Measurements from ENCODE around the gene USP34.

Gene USP34

DNA sequence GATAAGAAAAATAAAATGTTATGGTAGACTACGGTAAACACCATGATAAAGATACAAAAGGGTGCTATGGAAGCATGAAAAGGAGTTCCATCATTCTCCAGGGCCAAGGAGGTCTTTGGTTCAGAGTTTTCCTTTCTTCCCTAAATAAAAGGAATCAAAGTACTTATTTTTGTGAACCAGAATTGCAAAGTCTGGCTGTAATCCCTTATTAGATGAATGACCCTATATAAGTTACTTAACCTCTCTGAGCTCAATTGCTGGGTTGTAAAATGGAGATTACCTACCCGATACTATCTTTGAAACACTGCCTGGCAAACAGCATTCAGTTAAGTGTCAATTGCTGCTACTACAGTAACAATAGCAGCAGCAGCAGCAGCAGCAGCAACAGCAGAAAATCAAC is 218.9 kb downstream of the USP34 start:
- Histone ChIP-seq H3K27me3 (ENCODE audit: insufficient read depth, poor library complexity, severe bottlenecking) (no peaks in the 10 kb centered on the region), H3K4me3 (replicated peaks; ENCODE audit: insufficient read depth, low read length) (no peak overlapping the region), H3K27ac (replicated peaks) (no peak overlapping the region)
- no peak for DNase-seq (ENCODE audit: low read depth in 1 of 2, low spot score in 1 of 2)
- TF ChIP-seq SPI1 (IDR thresholded peaks at IDR 0.05; ENCODE audit: borderline replicate concordance, low read depth) (no peak), POLR2AphosphoS5 (IDR thresholded peaks at IDR 0.05; ENCODE audit: low read depth) (no peak), GABPA (IDR thresholded peaks at IDR 0.05; ENCODE audit: low read depth) (no peak)
- TF ChIP-seq, protein P1, sequence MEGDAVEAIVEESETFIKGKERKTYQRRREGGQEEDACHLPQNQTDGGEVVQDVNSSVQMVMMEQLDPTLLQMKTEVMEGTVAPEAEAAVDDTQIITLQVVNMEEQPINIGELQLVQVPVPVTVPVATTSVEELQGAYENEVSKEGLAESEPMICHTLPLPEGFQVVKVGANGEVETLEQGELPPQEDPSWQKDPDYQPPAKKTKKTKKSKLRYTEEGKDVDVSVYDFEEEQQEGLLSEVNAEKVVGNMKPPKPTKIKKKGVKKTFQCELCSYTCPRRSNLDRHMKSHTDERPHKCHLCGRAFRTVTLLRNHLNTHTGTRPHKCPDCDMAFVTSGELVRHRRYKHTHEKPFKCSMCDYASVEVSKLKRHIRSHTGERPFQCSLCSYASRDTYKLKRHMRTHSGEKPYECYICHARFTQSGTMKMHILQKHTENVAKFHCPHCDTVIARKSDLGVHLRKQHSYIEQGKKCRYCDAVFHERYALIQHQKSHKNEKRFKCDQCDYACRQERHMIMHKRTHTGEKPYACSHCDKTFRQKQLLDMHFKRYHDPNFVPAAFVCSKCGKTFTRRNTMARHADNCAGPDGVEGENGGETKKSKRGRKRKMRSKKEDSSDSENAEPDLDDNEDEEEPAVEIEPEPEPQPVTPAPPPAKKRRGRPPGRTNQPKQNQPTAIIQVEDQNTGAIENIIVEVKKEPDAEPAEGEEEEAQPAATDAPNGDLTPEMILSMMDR (IDR thresholded peaks at IDR 0.05; ENCODE audit: insufficient read depth, low read length), result no peak
- TF ChIP-seq, protein P2, sequence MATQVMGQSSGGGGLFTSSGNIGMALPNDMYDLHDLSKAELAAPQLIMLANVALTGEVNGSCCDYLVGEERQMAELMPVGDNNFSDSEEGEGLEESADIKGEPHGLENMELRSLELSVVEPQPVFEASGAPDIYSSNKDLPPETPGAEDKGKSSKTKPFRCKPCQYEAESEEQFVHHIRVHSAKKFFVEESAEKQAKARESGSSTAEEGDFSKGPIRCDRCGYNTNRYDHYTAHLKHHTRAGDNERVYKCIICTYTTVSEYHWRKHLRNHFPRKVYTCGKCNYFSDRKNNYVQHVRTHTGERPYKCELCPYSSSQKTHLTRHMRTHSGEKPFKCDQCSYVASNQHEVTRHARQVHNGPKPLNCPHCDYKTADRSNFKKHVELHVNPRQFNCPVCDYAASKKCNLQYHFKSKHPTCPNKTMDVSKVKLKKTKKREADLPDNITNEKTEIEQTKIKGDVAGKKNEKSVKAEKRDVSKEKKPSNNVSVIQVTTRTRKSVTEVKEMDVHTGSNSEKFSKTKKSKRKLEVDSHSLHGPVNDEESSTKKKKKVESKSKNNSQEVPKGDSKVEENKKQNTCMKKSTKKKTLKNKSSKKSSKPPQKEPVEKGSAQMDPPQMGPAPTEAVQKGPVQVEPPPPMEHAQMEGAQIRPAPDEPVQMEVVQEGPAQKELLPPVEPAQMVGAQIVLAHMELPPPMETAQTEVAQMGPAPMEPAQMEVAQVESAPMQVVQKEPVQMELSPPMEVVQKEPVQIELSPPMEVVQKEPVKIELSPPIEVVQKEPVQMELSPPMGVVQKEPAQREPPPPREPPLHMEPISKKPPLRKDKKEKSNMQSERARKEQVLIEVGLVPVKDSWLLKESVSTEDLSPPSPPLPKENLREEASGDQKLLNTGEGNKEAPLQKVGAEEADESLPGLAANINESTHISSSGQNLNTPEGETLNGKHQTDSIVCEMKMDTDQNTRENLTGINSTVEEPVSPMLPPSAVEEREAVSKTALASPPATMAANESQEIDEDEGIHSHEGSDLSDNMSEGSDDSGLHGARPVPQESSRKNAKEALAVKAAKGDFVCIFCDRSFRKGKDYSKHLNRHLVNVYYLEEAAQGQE (IDR thresholded peaks at IDR 0.05; ENCODE audit: insufficient replicate concordance, low read depth), result no peak

DNA sequence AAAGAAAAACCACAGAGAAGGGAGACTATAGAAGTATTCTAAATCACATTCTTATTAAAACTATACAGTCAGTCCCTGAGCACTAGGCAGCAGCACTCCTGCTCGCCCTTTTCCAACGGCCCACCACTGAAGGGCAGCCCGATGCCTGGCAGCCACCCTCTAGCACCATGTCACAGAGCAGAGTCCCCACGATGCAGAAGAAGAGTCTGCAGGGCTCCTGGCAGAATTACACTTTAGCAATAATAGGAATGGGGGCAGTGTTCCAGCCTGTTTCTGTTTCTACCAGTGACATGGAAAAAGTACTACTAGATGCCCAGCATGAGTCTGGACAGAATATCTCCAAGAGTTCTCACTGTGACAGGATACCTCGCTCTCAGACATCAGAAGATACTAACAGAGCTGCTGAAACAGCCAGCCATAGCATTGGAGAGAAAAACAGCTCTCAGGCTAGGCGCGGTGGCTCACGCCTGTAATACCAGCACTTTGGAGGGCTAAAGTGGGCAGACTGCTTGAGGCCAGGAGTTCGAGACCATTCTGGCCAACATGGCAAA is 221.3 kb downstream of the USP34 start:
- TF ChIP-seq SPI1 (IDR thresholded peaks at IDR 0.05; ENCODE audit: borderline replicate concordance, low read depth) (no peak), POLR2AphosphoS5 (IDR thresholded peaks at IDR 0.05; ENCODE audit: low read depth) (no peak), GABPA (IDR thresholded peaks at IDR 0.05; ENCODE audit: low read depth) (no peak)
- TF ChIP-seq, protein P2 (IDR thresholded peaks at IDR 0.05; ENCODE audit: insufficient replicate concordance, low read depth), result no peak
- TF ChIP-seq, protein P1 (IDR thresholded peaks at IDR 0.05; ENCODE audit: insufficient read depth, low read length), result no peak
- no peak for DNase-seq (ENCODE audit: low read depth in 1 of 2, low spot score in 1 of 2)
- no peak overlapping the region for H3K27ac ChIP-seq (replicated peaks)
- no peaks in the 10 kb centered on the region for H3K27me3 ChIP-seq (ENCODE audit: insufficient read depth, poor library complexity, severe bottlenecking)
- H3K4me3 ChIP-seq (replicated peaks; ENCODE audit: insufficient read depth, low read length), result no peak overlapping the region

DNA sequence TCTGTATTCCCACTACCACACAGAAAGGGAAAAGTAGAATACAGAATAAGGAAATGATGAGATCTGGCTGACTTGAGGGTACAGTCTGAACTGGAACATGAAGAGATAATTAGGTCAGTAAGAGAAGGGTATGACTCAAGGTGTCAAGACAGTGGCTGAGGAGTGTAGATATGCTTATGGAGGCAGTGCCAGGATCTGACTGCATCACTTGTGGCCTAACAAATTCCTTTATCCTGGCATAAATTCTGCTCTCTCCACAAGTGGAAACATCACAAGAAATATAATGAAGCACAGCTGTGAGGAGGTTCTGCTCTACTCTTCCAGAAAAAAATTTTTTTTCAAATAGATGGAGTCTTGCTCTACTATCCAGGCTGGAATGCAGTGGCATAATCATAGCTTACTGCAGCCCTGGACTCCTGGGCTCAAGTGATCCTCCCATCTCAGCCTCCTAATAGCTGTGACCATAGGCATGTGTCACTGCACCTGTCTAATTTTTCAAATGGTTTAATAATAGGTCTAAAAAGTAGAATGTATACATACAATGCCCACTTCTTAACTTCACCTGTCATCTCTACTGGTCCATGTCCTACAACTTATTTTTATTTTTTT is 223.6 kb downstream of the USP34 start:
- no peaks in the 10 kb centered on the region for H3K27me3 ChIP-seq (ENCODE audit: insufficient read depth, poor library complexity, severe bottlenecking)
- TF ChIP-seq POLR2AphosphoS5 (IDR thresholded peaks at IDR 0.05; ENCODE audit: low read depth) (no peak), GABPA (IDR thresholded peaks at IDR 0.05; ENCODE audit: low read depth) (no peak)
- H3K4me3 ChIP-seq (replicated peaks; ENCODE audit: insufficient read depth, low read length), result no peak overlapping the region
- no peak for DNase-seq (ENCODE audit: low read depth in 1 of 2, low spot score in 1 of 2)
- no peak overlapping the region for H3K27ac ChIP-seq (replicated peaks)

DNA sequence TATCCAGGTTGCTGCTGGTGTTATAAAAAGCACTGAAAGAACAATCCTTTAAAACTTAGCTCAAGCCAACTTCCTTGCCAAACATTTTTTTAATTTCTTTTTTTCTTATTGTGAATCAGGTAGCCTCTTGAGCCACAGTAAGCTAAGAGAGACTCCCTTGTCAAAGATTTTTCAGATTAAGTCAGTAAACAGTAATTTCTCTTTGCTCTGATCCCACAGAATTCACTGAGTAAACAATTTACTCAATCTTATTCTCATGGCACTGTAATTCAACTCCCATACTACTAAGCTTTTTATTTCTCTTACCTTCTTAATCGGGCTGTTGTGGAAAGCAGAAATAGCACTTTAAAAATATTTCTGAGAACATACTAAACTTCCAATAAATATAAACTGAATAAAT is 226.2 kb downstream of the USP34 start:
- Histone ChIP-seq H3K27ac (replicated peaks) (no peak overlapping the region), H3K27me3 (ENCODE audit: insufficient read depth, poor library complexity, severe bottlenecking) (no peaks in the 10 kb centered on the region), H3K4me3 (replicated peaks; ENCODE audit: insufficient read depth, low read length) (no peak overlapping the region)
- DNase-seq (ENCODE audit: low read depth in 1 of 2, low spot score in 1 of 2), result no peak
- no peak for TF ChIP-seq POLR2AphosphoS5 (IDR thresholded peaks at IDR 0.05; ENCODE audit: low read depth)
- TF ChIP-seq, protein P1 (IDR thresholded peaks at IDR 0.05; ENCODE audit: insufficient read depth, low read length), result no peak
- no peak for TF ChIP-seq SPI1 (IDR thresholded peaks at IDR 0.05; ENCODE audit: borderline replicate concordance, low read depth)
- TF ChIP-seq, protein P2 (IDR thresholded peaks at IDR 0.05; ENCODE audit: insufficient replicate concordance, low read depth), result no peak
- TF ChIP-seq GABPA (IDR thresholded peaks at IDR 0.05; ENCODE audit: low read depth), result no peak
